Activated CD4-positive, alpha-beta T cell treated with anti-CD3 and anti-CD28 coated beads, Interleukin-2, amount 10 ng/mL, durations not matched to agents 7 days and 5 days (primary cell): Measurements from ENCODE around the gene DNAH17. TPM values are rescaled to one million over a fixed set of nuclear protein-coding genes. Genes with fewer than 3 reads are reported as not detected.

Source experiments
- CTCF ChIA-PET: fragments of 350-600 bp; sonication (Branson Sonifier 250); formaldehyde crosslinking; loops from one replicate; lab custom pipeline; 2021; ENCODE audit warnings: antibody characterized with exemption; lab: Charles Lee
- POLR2A ChIA-PET: fragments of 350-600 bp; sonication (Branson Sonifier 250); formaldehyde crosslinking; loops from one replicate; lab custom pipeline; 2021; ENCODE audit warnings: antibody characterized with exemption; lab: Charles Lee
- DNase-seq: peaks from one replicate; pipeline ENCODE4 v3.0.0-alpha.2; 2020
- H3K27ac Mint-ChIP-seq: one replicate; pipeline ENCODE4 v1.8.0; 2021; ENCODE audit warnings: mild to moderate bottlenecking, moderate library complexity, mixed read lengths
- H3K27me3 Mint-ChIP-seq: one replicate; pipeline ENCODE4 v1.8.0; 2021; ENCODE audit warnings: mixed read lengths
- H3K36me3 Mint-ChIP-seq: one replicate; pipeline ENCODE4 v1.8.0; 2021; ENCODE audit warnings: low read depth, mixed read lengths
- H3K4me1 Mint-ChIP-seq: one replicate; pipeline ENCODE4 v1.8.0; 2021; ENCODE audit warnings: mixed read lengths
- H3K4me3 Mint-ChIP-seq: one replicate; pipeline ENCODE4 v1.8.0; 2021; ENCODE audit warnings: mild to moderate bottlenecking, moderate library complexity, mixed read lengths
- H3K9me3 Mint-ChIP-seq: one replicate; pipeline ENCODE4 v1.8.0; 2021; ENCODE audit warnings: mixed read lengths
- total RNA-seq, 2 experiments: library from RNA; stranded (reverse); gene quantifications; one replicate each; pipeline ENCODE4 v1.2.3, GENCODE V29; 2021

DNAH17 gene
- total RNA-seq, 2 experiments from 2014 or later: 0.07 to 0.15 TPM

DNA sequence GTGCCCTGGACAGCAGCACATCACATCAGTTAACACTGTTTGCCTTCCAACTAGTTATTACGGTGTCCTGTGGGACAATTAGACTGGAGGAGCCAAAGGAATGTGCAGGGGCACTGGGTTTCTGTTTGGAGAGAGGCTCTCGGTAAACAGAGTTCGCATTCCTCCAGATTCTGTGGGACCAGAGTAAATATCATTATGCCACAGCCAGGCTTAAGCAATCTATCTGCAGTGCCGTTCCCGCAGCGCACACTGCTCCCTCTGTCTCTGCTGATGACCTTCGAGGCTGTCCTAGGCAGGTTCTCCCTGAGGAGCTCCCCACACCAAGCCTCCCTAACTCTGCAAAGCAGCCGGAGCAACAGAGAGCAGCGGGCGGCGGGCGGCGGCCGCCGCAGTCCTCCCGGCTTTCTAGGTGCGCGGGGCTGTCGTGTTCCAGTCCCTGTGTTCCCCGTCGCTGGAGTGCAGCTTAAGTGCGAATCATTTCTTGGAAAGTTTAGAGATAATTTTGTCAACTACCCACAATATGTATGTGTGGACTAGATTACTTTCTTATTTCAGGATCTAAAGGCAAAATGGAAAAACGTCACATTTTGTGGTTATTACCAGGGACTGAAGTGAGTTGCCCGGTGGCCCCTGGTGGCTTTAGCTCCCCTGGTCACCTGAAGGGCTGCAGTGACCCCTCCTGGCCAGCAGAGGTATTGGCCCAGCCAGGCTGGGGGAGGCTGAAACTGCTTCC lies 155.5 kb downstream of the DNAH17 start:
- Mint-ChIP-seq H3K27ac (peak overlapping the region; percentile 55), H3K36me3 (peaks cover 43% of the 10 kb centered on the region), H3K9me3 (no peaks in the 10 kb centered on the region), H3K27me3 (no peaks in the 10 kb centered on the region), H3K4me3 (no peak overlapping the region), H3K4me1 (peaks cover 41% of the 10 kb centered on the region)
- peak; percentile 75 for DNase-seq
- CTCF ChIA-PET: interaction anchor here (0.6 to 4.4 kb wide), 23 partner anchors 12 to 802 kb away, joined by 3 to 26 read pairs (median 4); partner anchors contain the start of gene PGS1
- POLR2A ChIA-PET: interaction anchor here (0.6 kb wide), 1 partner anchor 134 kb away, joined by 3 read pairs; no protein-coding TSS in a partner anchor

GRCh38 chr17:78421084-78421533 lies 156.1 kb downstream of the DNAH17 start:
- Mint-ChIP-seq H3K4me1 (peaks cover 46% of the 10 kb centered on the region), H3K9me3 (no peaks in the 10 kb centered on the region), H3K27me3 (no peaks in the 10 kb centered on the region), H3K4me3 (no peak overlapping the region), H3K36me3 (peaks cover 45% of the 10 kb centered on the region), H3K27ac (no peak overlapping the region)
- POLR2A ChIA-PET: no interaction called here
- no peak for DNase-seq
- CTCF ChIA-PET: interaction anchor here (0.9 to 4.4 kb wide), 14 partner anchors 12 to 170 kb away, joined by 3 to 26 read pairs (median 6); partner anchors contain the start of gene PGS1

DNA sequence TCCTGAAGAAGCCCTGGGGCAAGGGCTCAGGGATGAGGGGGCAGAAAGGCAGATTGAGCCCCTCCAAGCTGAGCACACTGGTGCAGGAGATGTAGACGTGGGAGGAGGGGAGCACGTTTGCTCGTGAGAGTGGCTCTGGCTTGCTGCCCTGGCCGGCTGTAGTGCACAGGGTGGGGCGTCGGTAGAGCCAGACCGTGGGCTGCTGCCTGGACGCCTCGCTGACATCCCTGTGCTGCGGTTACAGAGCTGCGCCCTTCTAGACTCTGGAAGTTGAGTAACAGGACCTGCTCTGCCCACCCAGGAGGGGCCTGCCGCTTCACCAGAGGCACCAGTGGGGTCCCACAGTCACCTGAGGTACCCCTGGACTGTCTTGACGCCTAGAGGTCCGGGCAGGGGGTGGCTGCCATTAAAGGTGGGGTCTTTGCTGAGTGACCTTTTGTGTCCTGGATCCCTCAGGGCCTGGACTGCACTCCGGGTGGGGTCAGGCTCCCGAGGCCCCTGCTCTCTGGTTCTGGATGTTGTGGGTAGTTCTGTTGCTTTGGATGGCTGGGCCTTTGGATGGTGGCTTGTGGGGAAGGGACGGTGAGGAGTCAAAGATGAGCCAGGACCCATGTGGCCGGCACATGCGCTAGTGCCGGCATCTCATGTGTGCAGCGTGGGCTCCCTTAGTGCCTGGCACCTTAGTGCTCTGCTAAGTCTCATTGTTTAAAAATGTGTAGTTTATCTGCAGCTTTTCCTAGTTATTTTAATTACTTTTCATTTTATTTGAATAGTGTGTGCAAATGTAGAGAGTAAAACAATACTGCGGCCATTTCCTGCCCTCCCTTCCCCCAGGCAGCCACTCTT lies 157.0 kb downstream of the DNAH17 start:
- Mint-ChIP-seq H3K36me3 (peaks cover 52% of the 10 kb centered on the region), H3K4me1 (peaks cover 56% of the 10 kb centered on the region)
- CTCF ChIA-PET: interaction anchor here (0.9 to 4.4 kb wide), 6 partner anchors 9 to 170 kb away, joined by 3 to 26 read pairs (median 8); partner anchors contain the start of gene PGS1

DNA sequence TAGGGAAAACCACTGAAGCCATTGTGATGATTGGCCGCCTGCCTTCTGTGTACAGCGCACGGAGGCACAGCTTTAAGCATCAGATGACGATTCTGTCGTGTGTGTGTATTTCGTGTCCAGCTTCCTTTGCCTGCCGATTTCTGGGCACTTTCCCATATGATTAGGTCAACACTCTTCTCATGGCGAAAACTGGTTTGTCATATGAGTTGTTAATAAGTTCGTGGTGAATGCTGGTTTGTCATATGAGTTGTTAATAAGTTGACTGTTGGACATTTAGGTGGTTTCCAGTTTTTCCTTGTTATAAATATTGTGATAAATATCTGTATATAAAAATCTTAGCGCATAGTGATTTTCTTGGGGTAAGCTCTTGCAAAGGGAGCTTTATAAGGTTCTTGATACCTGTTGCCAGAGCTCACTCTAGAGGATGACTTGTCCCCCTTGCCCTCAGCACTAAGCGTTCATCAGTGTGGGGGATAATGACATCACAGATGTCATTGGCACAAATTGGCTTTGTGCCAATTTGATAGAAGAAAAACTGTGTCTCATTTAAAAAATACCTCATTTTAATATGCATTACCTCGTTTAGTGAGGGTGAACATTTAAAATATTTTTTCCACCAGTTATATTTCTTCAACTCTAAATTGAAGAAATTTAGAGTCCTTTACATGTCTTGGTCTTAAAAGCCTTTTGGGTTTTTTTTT lies 158.7 kb downstream of the DNAH17 start:
- Mint-ChIP-seq H3K36me3 (peaks cover 57% of the 10 kb centered on the region), H3K9me3 (no peaks in the 10 kb centered on the region), H3K4me3 (no peak overlapping the region), H3K27ac (no peak overlapping the region), H3K4me1 (peaks cover 70% of the 10 kb centered on the region), H3K27me3 (no peaks in the 10 kb centered on the region)
- ChIA-PET POLR2A (no interaction called here), CTCF (interaction anchor here (0.5 to 2.3 kb wide), 7 partner anchors 10 to 168 kb away, joined by 3 to 10 read pairs (median 3); no protein-coding TSS in a partner anchor)
- DNase-seq: no peak

More for the DNA sequence above, 157.0 kb downstream of the DNAH17 start:
- no peak for DNase-seq
- Mint-ChIP-seq H3K27ac (no peak overlapping the region), H3K9me3 (no peaks in the 10 kb centered on the region), H3K27me3 (no peaks in the 10 kb centered on the region), H3K4me3 (no peak overlapping the region)
- POLR2A ChIA-PET: no interaction called here

GRCh38 chr17:78417531-78417909 lies 159.7 kb downstream of the DNAH17 start:
- H3K4me3 Mint-ChIP-seq: peak overlapping the region; percentile 58
- ChIA-PET POLR2A (interaction anchor here (0.6 kb wide), 1 partner anchor 274 kb away, joined by 3 read pairs; no protein-coding TSS in a partner anchor), CTCF (interaction anchor here (0.6 to 3.7 kb wide), 8 partner anchors 11 to 1053 kb away, joined by 3 to 13 read pairs (median 3); no protein-coding TSS in a partner anchor)
- no peak for DNase-seq
- peaks cover 57% of the 10 kb centered on the region for H3K36me3 Mint-ChIP-seq
- H3K4me1 Mint-ChIP-seq: peaks cover 78% of the 10 kb centered on the region
- H3K9me3 Mint-ChIP-seq: no peaks in the 10 kb centered on the region
- peak overlapping the region; percentile 67 for H3K27ac Mint-ChIP-seq
- no peaks in the 10 kb centered on the region for H3K27me3 Mint-ChIP-seq

- Mint-ChIP-seq H3K4me3 (peak overlapping the region; percentile 58), H3K36me3 (peaks cover 52% of the 10 kb centered on the region), H3K27ac (peak overlapping the region; percentile 67), H3K27me3 (no peaks in the 10 kb centered on the region), H3K9me3 (no peaks in the 10 kb centered on the region), H3K4me1 (peaks cover 79% of the 10 kb centered on the region)
- no peak for DNase-seq
- ChIA-PET POLR2A (interaction anchor here (0.6 kb wide), 1 partner anchor 274 kb away, joined by 3 read pairs; no protein-coding TSS in a partner anchor), CTCF (interaction anchor here (0.6 to 3.7 kb wide), 10 partner anchors 10 to 1054 kb away, joined by 3 to 13 read pairs (median 3); no protein-coding TSS in a partner anchor)
Measured at GRCh38 chr17:78416791-78417530, 160.2 kb downstream of the DNAH17 start.

DNA sequence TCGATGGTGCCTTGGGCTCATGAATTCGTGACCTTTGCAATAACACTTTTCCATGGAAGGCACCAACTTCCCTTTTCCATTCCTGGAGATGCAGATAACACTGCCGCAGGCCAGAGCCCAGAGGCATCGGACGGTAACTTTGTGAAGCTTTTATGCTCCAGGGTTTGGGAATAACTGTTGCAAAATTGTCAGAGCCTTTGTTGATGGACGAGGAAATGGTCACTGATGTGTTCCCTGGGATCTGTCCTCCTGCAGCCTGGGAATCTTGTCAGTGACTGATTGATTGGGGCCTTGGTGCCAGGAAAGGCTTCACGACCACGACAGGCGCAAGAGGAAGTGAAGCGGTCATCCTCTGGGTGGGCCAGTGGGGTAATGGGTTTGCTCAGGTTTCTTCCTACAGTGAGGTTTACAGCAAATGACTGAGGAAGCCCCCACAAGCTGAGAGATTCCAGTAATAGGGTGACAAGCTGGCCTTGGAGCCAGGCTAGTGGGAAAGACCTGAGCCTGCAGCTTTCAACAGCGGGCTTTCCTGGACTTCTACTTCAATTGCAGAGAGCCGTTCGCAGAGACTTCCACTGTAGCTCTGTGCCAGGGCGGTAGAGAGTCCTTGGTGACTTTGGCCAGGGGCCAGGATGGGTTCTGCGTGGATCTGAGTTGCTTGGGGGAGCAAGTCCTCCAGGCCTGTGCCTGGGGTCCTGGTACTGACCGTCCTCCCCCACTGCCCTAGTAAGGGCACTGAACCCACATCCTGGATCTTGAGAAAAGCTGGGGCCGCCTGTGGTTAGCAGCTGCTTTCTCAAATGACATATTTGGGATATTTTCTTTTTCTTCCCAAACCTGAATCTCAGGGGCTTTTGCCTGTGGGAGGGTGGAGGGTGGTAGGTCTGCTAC lies 161.1 kb downstream of the DNAH17 start:
- ChIA-PET POLR2A (no interaction called here), CTCF (interaction anchor here (0.6 to 3.7 kb wide), 9 partner anchors 11 to 362 kb away, joined by 3 to 13 read pairs (median 4); no protein-coding TSS in a partner anchor)
- H3K36me3 Mint-ChIP-seq: peaks cover 44% of the 10 kb centered on the region
- H3K27me3 Mint-ChIP-seq: no peaks in the 10 kb centered on the region
- H3K4me3 Mint-ChIP-seq: peak overlapping the region; percentile 72
- DNase-seq: no peak
- peaks cover 77% of the 10 kb centered on the region for H3K4me1 Mint-ChIP-seq
- H3K27ac Mint-ChIP-seq: peak overlapping the region; percentile 91
- no peaks in the 10 kb centered on the region for H3K9me3 Mint-ChIP-seq

DNA sequence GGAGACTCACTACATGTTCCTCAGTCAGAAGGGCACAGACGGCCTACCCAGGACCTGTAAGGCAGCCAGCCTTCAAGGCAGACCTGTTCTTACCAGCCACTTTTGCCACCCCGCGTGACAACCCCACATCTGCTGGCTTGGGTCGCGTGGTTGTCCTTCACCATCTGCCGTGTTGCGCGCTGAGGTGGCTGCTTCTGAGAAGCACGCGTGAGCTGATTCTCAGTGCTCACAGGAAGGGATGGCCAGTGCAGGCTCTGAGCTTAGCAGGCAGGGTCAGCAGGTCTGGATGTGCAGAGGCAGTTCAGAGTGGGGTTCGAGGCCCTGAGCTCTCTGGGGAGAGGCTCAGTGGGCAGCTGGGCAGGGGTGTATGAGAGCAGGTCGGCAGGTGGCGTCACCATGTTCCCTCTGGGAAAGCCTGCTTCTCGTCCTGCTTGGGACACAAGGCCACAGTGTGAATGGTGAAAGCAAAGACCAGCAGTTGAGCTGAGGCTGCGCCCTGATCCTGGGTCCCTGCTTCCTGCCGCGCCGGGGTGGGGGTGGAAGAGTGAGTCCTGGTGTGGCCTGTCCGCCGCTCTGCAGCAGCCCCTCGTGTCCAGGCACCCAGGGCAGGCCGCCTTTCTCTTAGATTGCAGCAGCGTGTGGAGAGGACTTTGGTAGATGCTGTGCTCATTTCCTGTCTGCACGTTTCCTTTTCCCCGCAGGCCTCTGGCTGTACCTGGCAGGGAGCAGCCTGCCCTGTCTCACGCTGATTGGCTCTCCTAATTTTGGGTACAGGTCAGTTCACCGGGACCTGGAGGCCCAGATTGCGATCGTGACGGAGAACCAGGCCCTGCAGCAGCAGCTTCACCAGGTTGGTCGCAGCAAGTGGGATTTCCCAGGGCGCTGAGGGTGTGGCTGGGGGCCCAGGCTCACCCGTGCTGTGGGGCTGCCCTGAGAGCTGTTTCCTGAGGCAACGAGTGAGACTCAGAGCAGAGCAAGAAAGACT lies 162.7 kb downstream of the DNAH17 start:
- peak; percentile 71 for DNase-seq
- POLR2A ChIA-PET: no interaction called here
- Mint-ChIP-seq H3K4me1 (peaks cover 81% of the 10 kb centered on the region), H3K9me3 (no peaks in the 10 kb centered on the region), H3K36me3 (peaks cover 31% of the 10 kb centered on the region), H3K27ac (peak overlapping the region; percentile 91), H3K27me3 (no peaks in the 10 kb centered on the region), H3K4me3 (peak overlapping the region; percentile 72)
- CTCF ChIA-PET: interaction anchor here (0.7 to 3.7 kb wide), 6 partner anchors 11 to 56 kb away, joined by 3 to 13 read pairs (median 6); no protein-coding TSS in a partner anchor

- ChIA-PET CTCF (interaction anchor here (0.6 to 2.0 kb wide), 10 partner anchors 9 to 231 kb away, joined by 3 to 10 read pairs (median 4); no protein-coding TSS in a partner anchor), POLR2A (no interaction called here)
- peak; percentile 46 for DNase-seq
- H3K36me3 Mint-ChIP-seq: peaks cover 31% of the 10 kb centered on the region
- no peaks in the 10 kb centered on the region for H3K27me3 Mint-ChIP-seq
- H3K9me3 Mint-ChIP-seq: no peaks in the 10 kb centered on the region
- H3K27ac Mint-ChIP-seq: peak overlapping the region; percentile 91
- H3K4me1 Mint-ChIP-seq: peaks cover 92% of the 10 kb centered on the region
- peak overlapping the region; percentile 72 for H3K4me3 Mint-ChIP-seq
Measured at GRCh38 chr17:78412403-78412802, 164.8 kb downstream of the DNAH17 start.
